ENCODE data around the gene GRK6.

Gene GRK6

DNA sequence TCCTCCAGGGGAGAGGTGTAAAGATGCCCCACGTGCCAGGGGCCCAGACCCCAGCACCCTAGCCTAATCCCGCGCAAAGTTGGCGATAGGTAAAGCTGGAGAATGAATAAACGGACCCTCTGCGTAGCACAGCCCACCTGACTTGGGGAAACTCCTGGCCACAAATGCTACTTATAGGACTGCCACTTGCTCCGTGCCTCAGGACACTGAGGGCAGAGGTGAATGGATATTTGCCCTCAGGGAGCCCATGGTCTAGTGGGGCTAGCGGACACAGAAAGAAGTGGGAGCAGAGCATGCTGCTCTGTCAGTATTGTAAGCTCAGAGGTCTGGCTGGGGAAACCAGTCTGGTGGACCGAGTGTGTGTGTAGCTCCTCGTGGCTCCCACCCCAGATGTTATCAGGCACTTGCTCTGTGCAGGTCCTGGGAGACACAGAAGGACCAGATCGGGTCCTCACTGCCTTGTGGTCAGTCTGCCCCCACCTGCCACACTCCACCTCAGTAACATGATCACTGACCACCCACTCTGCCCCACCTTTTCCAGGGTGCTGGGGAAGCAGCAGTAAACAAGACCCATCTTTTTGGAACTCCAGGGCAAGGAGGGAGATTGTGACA is 841 bp downstream of the GRK6 start:
- DNase-seq, result peak; percentile 28

DNA sequence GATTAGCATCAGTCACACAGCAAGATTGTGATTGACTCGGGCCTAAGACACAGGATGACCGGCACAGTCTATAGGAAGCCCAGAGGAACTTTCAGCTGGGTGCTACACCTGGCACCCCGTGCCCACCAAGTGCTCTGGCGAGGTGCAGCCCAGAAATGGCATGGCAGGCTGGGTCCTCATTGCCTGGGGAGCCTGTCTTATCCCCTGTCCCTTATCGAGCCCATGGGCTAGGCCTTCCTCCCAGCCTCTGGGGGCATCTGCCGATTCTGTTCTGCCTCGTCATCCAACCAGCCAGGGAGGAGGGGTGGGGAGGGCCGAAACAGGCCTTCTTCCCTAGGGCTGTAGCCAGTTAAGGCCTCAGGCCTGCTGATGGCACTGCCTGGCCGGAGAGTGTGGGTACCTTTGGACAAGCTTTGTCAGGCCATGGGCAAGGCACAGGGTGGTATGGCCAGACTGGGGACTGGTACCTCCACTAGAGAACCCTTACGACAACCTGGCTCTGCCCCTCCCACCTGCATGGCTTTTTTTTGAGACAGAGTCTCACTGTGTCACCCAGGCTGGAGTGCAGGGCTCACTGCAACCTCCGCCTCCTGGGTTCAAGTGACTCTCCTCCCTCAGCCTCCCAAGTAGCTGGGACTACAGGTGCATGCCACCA is 1.6 kb downstream of the GRK6 start:
- DNase-seq, result peak; percentile 54

DNA sequence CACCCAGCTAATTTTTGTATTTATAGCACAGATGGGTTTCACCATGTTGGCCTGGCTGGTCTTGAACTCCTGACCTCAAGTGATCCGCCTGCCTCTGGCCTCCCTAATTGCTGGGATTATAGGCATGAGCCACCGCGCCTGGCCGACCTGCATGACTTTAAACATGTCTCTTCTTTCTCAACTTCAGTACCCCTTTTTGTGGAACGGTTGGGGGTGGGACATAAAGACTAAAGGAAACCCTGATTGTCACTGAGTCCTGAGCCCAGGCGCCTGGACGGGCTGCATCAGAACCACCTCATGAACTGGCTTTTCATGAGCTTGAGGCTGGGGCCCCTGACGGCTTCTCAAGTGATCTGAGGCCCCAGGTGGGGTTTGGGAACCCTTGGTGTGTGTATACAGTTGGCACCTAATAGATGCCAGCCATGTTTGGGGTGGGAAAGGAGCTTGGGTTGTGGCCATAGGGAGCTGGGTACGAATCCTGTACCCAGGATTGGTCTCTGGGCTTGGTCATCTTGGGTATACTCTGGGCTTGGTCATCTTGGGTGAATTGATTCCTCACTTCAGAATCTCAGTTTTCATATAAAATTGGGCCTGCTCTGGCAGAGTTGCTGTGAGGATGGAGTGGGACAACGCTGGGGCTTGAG is 2.2 kb downstream of the GRK6 start:
- DNase-seq, result no peak

DNA sequence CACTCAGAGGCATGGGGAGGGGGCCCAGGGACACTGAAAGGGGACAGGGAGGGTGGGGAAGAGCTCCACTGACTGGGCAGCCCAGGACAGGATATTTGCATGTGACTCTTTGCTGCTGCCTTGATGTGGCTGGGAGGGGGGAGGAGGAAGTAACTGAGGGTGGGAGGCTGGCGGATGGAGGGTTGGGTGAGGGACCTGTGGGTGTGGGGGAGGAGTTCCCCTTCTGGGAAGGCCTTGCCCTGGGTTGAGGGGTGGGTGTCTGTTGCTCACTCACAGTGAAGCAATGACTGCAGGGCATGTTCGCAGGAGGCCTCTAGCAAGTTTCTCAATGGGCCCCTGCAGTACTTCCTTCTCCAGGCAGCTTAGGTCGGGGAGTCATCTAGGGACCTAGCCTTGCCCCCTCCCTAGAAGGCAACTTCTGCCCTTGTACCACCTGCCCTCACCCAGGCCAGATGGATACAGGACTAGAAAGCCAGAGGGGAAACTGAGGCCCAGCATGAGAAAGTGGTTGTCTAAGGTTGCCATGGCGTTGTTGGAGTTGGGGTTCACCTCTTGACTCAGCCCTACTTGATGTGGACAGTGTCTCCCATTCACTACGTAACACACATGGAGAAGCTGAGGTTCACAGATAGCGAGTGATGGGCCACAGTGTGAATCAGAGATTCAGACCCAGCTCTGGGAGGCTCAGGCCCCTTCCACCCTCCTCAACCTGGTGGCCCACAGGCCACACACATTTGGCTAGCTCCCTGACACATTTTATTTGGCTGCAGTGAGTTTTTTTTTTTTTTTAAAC is 3.0 kb downstream of the GRK6 start:
- peak; percentile 97 for DNase-seq

DNA sequence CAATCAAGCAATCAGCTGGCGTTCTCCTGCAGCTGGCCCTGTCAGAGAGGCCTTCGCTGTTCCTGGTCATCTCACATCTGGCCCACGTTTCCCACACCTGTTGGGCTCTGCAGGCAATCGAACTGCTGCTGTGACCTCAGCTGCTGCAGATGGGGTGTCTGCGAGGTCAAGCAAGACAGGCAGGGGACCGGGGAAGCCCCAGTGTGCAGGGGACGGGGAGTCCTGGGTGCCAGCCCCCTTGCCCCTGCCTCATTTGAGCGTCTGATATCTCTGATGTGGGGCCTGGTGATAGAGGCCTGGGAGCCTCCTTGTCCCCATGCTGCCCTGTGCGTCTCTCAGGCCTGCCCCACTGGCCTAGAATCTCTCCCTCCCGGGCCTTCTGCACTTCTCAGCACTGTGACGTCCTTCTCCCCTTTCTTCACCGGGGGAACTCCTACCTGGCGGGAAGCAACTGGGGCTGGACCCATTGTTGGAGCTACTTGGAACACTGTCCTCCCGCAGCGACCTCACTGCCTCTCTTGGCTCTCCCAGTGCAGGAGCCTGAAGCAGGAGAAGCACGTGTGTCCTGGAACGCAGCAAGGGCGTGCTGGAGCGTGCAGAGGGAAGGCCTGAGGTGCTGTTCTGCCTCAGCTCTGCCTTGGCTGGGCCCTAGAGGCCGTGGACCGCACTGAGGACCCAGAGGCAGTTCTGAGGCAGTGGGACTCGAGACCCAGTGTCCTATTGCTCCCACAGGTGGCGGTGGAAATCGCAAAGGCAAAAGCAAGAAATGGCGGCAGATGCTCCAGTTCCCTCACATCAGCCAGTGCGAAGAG is 3.9 kb downstream of the GRK6 start:
- no peak for DNase-seq

DNA sequence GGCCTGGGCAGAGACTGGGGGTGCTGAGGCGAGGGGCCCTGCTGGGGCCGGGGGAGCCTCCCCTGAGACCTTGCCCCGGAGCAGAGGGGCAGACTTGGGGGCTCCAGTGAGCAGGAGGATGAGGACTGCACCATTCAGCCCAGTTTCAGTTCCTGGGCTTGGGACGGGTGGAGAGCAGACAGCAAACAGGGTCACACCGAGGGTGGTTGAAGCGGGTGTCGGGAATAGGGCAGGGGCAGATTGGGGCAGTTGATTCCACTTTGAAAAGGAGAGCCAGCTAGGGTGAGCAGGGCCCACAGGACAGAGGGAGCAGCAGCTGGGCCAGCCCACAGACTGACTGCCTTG is 4.5 kb downstream of the GRK6 start:
- no peak for DNase-seq

DNA sequence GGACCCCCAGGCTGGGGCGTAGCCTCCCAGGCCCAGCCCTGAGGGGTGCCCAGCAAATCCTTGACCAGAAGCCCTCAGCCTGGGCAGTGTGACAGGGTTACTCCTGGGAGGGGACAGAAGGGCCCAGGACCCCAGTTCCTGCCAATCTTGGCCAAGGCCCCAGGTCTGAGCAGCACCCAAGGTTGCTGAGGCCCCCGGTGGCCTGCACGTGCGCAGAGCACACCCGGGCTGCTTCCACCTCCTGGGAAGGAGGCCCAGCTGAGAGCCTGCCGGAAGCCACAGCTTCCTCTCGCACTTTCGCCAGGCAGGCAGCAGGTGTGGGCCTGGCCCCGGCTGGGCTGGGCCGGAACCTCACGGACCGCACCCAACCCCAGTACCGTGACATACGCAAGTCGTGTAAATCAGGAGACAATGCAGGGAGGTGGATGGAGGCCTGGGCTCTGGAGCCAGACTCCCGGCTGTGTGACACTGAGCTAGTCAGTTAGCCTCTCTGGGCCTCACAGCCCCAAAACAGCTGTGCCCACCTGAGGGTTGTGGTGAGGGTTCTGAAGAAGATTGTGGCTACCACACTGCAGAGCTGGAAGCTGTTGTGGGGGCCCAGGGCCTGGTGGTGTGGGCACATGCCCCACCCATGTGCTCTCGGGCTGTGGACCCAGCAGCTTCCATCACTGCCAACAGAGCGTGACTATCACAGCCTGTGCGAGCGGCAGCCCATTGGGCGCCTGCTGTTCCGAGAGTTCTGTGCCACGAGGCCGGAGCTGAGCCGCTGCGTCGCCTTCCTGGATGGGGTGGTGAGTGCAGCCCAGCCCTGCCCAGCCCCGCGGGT is 5.1 kb downstream of the GRK6 start:
- no peak for DNase-seq

DNA sequence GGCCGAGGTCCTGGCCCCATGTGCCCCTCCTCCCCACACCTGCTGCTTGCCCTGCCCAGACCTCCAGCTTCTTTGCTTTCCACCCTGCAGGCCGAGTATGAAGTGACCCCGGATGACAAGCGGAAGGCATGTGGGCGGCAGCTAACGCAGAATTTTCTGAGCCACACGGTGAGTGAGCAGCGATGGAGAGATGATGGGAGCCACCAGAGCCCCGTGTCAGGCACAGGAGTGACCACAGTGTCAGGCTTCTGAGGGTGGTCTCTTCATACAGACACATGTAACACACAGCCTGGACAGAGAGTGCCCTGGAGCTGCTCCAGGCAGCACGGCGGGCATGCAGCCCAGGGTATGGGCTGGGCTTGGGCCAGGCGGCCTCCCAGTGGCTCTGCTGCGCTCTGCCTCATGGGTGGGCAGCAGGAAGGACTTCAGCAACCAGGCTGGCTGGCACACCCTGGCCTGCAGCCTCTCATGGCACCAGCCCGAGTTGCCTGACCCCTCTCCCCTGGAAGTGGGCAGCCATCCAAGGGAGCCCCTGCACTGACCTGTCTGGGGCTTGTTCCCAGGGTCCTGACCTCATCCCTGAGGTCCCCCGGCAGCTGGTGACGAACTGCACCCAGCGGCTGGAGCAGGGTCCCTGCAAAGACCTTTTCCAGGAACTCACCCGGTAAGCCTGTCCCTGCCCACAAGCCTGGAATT is 5.8 kb downstream of the GRK6 start:
- no peak for DNase-seq

DNA sequence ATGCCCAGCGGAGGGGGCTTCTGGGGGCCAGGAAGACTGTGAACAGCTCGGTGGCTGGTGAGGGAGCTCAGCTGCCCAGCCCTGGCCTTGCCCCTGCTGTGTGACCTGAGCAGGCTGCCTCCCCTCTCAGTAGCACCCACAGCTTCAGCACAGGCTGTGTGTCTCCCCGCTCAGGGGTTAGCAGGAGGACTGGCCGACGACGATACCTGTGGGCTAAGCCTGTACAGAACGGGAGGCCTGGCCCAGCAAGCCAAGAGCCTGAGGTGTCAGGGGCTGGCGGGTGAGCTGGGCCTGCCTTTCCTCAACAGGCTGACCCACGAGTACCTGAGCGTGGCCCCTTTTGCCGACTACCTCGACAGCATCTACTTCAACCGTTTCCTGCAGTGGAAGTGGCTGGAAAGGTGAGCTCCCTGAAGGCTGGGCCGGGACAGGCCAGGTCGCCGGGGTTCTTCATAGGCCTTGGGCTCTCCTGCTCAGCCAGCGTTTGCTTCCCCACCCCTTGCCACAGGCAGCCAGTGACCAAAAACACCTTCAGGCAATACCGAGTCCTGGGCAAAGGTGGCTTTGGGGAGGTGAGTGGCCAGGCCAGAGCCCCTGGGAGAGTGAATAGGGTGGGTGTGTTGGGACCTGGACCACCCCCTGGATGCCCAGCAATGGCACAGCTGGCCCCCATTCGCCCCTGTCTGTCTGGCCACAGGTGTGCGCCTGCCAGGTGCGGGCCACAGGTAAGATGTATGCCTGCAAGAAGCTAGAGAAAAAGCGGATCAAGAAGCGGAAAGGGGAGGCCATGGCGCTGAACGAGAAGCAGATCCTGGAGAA is 6.6 kb downstream of the GRK6 start:
- DNase-seq, result no peak

DNA sequence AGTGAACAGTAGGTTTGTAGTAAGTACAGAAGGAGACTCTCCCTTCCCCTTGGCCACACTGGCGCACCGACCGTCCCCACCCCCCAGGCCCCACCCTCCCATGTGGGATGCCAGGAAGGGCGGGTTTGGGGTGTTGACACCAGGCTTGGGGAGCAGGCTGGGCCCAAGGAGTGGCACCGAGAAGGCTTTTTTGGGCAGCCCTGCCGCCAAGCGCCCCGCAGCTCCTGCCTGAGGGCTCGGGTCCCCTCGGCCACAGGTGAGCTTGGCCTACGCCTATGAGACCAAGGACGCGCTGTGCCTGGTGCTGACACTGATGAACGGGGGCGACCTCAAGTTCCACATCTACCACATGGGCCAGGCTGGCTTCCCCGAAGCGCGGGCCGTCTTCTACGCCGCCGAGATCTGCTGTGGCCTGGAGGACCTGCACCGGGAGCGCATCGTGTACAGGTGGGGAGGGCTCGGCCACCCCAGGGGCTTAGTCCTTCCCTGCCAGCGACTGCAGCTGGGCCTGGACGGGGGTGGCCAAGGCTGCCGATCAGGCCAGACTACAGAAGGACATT is 7.3 kb downstream of the GRK6 start:
- DNase-seq, result no peak

DNA sequence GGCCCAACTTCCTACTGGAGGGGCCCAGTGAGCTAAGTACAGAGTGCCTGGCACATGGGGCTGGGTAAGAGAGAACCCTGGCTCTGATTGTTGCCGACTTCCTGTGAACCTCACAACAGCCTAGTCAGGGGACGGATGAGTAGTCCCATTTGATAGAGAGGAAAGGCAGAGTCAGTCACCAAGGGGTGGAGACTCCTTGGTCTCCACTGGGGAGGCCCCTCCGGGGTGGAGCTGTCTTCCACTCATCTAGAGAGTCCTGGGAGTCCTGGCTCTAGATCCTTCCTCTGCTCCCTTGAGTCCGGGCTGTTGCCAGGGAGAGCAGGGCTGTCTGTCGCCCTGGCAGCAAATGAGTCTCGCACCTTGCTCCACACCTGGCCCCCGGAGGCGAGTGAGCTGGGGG is 8.0 kb downstream of the GRK6 start:
- DNase-seq, result no peak

DNA sequence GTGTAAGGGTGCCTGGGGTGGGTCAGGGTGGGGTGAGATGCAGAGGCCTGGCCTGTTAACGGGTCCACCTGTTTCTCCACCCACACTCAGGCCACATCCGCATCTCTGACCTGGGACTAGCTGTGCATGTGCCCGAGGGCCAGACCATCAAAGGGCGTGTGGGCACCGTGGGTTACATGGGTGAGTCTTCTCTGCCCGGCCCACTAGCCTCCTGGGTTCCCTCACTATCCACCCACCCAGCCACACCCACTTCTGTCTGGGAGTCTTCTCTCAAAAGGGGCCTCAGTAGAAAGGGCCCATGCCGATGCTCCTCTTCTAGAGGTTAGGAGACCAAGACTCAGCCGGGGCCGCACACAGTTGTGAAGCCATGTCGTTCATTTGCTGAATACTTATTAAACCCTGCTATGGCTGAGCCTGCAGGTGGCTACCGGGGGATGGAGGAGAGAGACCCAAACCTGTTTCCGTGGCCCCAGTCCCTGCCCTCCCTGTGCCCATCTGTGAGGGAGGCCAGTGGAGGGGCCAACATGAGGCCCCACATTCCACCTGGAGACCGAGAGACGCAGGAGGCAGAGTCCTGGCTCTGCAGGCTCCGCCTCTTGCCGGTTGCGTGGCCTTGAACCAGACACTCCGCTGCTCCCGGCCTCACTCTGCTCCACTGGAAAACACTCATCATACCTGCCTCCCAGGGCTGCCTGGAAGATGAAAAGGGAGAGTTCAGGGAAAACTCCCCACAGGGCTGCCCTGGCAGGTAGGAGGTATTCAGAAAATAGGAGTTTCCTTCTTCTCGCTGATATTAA is 8.7 kb downstream of the GRK6 start:
- no peak for DNase-seq

DNA sequence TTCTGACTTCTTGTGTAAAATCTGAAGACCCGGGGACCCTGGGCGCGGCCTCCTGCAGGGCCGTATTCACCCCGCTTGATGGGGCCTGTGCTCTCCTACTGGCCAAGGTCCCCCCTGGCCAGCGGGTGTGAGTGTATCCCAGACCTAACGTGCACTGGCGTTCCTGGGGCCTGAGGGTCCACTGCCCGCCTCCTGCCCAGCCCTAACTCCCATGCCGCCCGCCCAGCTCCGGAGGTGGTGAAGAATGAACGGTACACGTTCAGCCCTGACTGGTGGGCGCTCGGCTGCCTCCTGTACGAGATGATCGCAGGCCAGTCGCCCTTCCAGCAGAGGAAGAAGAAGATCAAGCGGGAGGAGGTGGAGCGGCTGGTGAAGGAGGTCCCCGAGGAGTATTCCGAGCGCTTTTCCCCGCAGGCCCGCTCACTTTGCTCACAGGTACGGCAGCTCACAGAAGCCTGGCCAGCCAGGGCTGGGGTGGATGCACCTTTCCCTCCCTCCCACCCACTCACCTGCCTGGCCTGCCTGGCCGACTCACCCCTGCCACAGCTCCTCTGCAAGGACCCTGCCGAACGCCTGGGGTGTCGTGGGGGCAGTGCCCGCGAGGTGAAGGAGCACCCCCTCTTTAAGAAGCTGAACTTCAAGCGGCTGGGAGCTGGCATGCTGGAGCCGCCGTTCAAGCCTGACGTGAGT is 9.5 kb downstream of the GRK6 start:
- DNase-seq, result no peak

DNA sequence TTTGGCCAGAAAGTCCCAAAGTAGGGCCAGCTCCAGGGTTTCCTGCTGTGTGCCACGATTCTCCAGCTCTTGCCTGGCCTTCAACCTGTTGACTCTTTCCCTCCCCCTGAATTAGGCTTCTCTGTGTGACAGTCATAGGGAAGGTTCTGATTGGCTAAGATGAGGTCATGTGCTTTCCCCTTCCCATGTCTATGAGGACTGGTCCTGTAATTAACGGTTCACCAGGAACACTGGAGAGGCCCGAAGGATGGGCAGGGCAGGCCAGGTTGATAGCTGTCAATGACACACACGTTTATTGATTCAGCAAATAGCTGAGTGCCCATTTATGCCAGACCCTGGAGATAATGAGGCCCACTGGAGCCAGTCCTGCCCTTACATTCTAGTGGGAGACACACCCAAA is 11.1 kb downstream of the GRK6 start:
- DNase-seq, result no peak

DNA sequence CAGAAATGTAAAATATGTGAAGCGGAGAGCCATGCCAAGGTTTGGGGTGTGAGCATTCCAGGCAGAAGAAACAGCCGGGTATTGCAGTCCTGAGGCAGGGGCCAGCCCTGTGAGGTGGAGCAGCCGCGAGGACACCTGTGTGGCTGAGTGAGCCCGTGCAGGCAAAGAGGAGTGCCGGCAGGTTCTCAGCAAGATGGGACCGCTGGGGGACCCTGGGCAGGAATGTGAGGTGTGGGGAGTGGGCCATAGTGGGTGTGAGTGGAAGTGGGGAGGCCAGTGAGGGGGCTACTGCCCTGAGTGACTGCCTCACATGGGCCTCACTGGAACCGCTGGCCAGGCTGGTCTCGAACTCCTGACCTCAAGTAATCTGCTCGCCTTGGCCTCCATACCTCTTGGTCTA is 12.0 kb downstream of the GRK6 start:
- no peak for DNase-seq

DNA sequence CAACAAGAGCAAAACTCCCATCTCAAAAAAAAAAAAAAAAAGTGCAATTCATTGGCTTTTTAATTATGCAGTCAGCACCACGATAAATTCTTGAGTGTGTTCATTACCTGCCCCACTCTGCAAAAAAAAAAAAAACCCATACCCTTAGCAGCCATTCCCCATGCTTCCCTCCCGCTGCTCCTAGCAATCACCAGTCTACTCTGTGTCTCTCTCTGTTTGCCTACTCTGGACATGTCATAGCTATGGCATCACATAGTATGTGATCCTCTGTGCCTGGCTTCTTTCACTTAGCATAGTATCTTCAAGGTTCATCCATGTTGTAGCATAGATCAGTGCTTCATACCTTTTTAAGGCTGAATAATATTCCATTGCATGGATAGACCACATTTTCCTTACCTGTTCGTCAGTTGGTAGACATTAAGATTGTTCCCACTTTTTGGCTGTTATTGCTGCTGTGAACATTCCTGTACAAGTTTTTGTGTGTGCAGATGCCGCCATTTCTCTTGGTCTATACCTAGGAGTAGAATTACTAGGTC is 13.1 kb downstream of the GRK6 start:
- no peak for DNase-seq

DNA sequence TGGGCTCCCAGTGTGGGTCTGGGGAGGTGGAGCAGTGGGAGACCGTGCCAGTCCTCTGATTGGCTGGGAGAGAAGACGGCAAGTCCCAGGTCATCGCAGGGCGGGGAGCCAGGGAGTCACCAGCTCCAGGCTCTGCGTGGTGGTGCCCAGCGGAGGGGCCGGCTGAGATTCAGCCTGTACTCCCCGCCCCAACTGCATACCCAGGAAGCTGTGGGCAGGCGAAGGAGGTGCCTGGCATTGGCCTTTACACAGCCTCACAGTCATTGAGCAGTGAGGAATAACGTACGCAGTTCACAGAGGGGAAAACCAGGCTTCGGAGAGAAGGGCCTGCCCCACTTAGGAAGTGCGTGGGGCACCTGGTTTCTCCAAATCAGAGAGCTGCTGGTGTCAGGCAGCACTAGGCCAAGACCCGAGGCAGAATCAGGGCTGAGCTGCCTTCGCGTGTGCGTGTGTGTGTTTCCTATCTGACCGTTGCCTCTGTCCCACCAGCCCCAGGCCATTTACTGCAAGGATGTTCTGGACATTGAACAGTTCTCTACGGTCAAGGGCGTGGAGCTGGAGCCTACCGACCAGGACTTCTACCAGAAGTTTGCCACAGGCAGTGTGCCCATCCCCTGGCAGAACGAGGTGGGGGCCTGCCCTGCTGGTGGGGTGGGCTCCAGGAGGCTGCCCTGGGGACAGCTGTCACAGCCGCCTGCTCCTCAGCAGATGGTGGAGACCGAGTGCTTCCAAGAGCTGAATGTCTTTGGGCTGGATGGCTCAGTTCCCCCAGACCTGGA is 13.9 kb downstream of the GRK6 start:
- no peak for DNase-seq
